ACHN (cell line): Measurements from ENCODE around the gene SDR39U1.

Experiments
- DNase-seq: peaks from one replicate; pipeline ENCODE4 v3.0.0-alpha.2; 2015
- in situ Hi-C: cut with HindIII; loops from 2 replicates; pipeline ENCODE4 v1.10.0; 2017; ENCODE audit warnings: low sequenced_read_pairs, low pct_ligation_motif_present, low pct_unique_long_range_greater_than_20kb

Gene SDR39U1

GRCh38 chr14:24399999-24400718, 42.4 kb downstream of the SDR39U1 start:
- in situ Hi-C loops: no loop called here
- DNase-seq: no peak

- no peak for DNase-seq
- in situ Hi-C loops: no loop called here
These were observed 43.1 kb downstream of the SDR39U1 start for GRCh38 chr14:24399447-24399822.

- in situ Hi-C loops: no loop called here
- DNase-seq: peak; percentile 16
These were observed 43.7 kb downstream of the SDR39U1 start, which contains the start of gene NYNRIN for GRCh38 chr14:24398653-24399446. TSS of gene NYNRIN (plus strand) at chr14:24399003. CDS start at chr14:24399247, 244 bp downstream.

GRCh38 chr14:24398293-24398652, 44.3 kb downstream of the SDR39U1 start:
- in situ Hi-C loops: no loop called here
- no peak for DNase-seq

- DNase-seq: no peak
- in situ Hi-C loops: no loop called here
These were observed 44.8 kb downstream of the SDR39U1 start for GRCh38 chr14:24397639-24398292.

- in situ Hi-C loops: no loop called here
- no peak for DNase-seq
These were observed 46.7 kb downstream of the SDR39U1 start for GRCh38 chr14:24395609-24396582.

GRCh38 chr14:24394275-24394674, 48.3 kb downstream of the SDR39U1 start:
- peak; percentile 9 for DNase-seq
- in situ Hi-C loops: no loop called here

- peak; percentile 53 for DNase-seq
- in situ Hi-C loops: no loop called here
These were observed 50.1 kb downstream of the SDR39U1 start for GRCh38 chr14:24392325-24393091.

GRCh38 chr14:24390701-24391468, 51.7 kb downstream of the SDR39U1 start:
- in situ Hi-C loops: no loop called here
- peak; percentile 23 for DNase-seq
